Astrocyte of the spinal cord (primary cell): ENCODE data around the gene ANKH.
"Not testable (repeated sequence)": the region's sequence is repeated elsewhere in the genome, so short reads cannot be mapped to it uniquely, and the experiment has no call there.

Source experiments
- DNase-seq: peaks from one replicate; pipeline ENCODE4 v3.0.0; 2011; ENCODE audit warnings: low read depth, low spot score
- H3K4me3 ChIP-seq: 2 replicates; pipeline ENCODE4 v1.5.1; 2011; ENCODE audit warnings: low read depth, mild to moderate bottlenecking, low read length, moderate library complexity
- in situ Hi-C: cut with HindIII; loops from 2 replicates; pipeline ENCODE4 v1.10.0; 2017; ENCODE audit warnings: low sequenced_read_pairs
- TF ChIP-seq, protein P1 (sequence below): IDR thresholded peaks from 2 replicates; pipeline ENCODE4 v1.5.1; 2012; ENCODE audit warnings: low read depth, mild to moderate bottlenecking, low read length, inconsistent platforms

Gene ANKH

DNA sequence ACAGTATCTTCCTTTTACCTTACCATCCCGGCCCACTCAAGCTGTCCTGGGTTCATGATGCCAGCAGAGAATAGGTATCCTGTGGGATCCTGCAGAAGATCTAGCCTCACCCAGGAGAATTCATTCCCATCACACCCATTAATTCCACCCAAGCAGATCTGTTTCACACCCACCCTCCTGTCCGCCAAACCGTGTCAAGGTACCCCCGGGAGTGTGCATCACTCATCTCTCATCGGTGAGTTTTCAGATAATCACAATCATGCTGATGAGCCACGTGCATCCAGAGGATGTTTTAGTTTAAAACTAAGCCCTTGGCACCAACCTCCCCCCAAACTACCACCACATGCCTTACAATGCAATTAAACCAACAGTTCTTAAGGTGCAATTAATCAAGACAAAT, 18.8 kb downstream of the ANKH start:
- H3K4me3 ChIP-seq: no peak overlapping the region
- in situ Hi-C loops: no loop called here
- TF ChIP-seq, protein P1, sequence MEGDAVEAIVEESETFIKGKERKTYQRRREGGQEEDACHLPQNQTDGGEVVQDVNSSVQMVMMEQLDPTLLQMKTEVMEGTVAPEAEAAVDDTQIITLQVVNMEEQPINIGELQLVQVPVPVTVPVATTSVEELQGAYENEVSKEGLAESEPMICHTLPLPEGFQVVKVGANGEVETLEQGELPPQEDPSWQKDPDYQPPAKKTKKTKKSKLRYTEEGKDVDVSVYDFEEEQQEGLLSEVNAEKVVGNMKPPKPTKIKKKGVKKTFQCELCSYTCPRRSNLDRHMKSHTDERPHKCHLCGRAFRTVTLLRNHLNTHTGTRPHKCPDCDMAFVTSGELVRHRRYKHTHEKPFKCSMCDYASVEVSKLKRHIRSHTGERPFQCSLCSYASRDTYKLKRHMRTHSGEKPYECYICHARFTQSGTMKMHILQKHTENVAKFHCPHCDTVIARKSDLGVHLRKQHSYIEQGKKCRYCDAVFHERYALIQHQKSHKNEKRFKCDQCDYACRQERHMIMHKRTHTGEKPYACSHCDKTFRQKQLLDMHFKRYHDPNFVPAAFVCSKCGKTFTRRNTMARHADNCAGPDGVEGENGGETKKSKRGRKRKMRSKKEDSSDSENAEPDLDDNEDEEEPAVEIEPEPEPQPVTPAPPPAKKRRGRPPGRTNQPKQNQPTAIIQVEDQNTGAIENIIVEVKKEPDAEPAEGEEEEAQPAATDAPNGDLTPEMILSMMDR: no peak
- DNase-seq: no peak

DNA sequence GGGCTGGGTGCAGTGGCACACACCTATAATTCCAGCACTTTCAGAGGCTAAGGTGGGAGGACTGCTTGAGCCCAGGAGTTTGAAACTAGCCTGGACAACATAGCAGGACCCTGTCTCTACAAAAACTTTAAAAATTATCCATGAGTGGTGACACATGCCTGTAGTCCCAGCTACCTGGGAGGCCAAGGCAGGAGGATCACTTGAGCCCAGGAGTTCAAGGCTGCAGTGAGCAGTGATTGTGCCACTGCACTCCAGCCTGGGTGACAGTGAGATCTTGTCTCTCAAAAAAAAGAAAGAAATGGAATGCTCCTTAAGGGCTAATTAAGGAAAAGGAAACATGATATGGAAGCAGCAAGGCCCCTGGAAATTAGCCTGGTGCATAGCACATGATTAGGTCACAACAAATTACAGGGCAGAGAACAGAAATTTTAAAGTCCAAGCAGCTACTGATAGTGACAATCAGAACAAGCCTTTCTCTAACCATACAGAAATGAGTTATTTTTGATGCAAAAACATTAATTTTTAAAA, 19.5 kb downstream of the ANKH start:
- no peak overlapping the region for H3K4me3 ChIP-seq
- DNase-seq: no peak
- TF ChIP-seq, protein P1: no peak
- in situ Hi-C loops: no loop called here

DNA sequence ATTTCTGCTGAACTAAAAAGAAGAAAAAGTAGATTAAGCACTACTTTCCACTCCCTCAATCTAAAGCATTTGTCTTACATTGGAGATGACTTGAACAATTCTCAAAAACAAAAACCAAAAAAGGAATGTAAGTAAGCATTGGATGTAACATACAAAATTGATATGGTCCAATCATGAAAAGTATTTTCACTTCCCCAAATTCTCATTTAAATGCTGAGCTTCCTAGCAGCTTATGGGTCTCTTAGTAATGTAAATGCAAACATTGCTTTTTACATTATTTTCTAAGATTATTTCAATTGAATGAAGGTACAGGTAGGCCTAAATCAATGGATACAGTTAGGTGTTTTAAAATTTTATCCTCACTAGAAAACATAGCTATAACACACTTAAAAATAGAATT, 20.0 kb downstream of the ANKH start:
- TF ChIP-seq, protein P1: no peak
- DNase-seq: no peak
- H3K4me3 ChIP-seq: no peak overlapping the region
- in situ Hi-C loops: no loop called here

DNA sequence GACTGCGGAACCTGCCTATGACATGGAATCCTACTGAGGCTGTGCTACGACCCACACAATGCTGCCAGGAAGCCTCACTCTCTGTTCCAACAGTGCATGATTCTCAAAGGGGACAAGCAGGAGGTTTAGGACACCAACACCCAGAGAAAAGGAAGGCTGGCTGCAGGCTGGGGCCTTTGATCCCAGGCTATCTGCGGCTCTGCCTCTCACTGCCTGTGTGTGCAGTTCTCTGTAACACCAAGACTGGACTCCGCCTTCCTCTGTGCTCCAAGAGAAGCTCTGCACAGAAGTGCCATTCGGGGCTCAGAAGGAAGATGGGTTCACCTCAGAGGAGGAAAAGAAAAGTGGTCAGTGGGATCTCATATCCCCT, 20.5 kb downstream of the ANKH start:
- no peak for DNase-seq

DNA sequence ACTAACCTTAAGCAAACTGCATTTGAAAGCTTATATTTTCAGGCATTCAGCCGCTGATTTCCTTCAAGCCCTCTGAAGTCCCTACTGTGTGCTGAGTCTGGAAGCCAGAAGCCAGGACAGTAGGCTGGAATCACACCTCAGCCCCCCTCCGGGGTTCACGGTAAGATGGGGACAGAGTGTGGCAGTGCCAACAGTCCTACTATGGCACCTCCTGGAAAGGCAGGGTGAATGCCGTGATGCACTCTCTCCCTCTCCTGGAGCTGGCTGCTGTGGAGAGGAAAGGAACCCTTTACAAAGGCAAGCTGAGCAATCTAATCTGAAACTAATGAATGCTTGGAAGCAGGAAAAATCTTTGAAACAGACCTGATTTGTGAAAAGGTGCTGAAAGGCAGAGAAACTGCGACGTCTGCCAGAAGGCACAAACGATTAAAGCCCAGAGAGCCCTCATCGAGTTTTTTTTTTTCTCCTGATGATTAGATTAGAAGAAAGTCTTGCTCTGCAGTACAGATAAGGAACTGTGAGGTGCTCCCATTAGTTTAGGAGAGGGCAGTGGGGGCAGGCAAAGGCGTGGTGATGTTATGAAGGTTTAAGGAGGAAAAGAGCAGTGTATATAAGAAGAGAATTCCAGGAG, 21.0 kb downstream of the ANKH start:
- in situ Hi-C loops: no loop called here
- TF ChIP-seq, protein P1: no peak
- no peak overlapping the region for H3K4me3 ChIP-seq
- no peak for DNase-seq

More for the DNA sequence above, 20.5 kb downstream of the ANKH start:
- H3K4me3 ChIP-seq: no peak overlapping the region
- in situ Hi-C loops: no loop called here
- TF ChIP-seq, protein P1: no peak

DNA sequence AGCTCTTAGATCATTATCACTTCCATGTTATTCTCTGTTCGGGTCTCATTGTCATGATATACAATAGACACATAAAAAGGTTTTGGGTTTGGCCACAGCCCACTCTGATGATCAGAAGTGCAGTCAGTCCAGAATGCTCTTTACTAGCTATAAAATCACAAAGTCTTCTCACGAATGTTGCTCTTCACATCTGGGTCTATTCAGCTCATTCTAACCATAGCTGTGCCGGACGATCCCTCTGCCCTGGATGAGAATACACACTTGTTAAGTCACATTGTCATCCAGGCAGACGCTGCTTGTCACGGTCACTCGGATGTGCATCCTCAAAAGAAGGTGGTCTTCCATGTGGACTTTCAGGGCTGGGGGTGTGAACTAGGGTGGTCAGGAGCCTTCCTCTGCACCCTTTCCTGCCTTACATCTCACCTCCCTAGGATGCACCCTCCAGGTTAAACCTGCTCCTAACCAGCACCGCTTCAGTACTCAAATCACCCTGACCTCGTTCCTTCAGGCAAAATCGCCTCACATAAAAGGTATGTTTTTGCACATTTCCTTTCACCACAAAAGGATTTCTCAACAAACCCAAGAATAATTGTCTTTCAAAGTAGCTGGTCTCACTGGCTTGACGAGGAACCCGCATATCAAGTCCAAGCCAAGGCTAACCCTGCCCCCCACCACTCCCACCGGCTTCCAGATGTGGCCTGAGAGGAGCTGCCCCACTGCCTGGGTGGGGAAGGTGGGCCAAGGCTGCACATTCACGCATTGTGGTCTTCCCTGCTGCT, 21.9 kb downstream of the ANKH start:
- H3K4me3 ChIP-seq: no peak overlapping the region
- TF ChIP-seq, protein P1: no peak
- in situ Hi-C loops: no loop called here
- peak; percentile 51 for DNase-seq

DNA sequence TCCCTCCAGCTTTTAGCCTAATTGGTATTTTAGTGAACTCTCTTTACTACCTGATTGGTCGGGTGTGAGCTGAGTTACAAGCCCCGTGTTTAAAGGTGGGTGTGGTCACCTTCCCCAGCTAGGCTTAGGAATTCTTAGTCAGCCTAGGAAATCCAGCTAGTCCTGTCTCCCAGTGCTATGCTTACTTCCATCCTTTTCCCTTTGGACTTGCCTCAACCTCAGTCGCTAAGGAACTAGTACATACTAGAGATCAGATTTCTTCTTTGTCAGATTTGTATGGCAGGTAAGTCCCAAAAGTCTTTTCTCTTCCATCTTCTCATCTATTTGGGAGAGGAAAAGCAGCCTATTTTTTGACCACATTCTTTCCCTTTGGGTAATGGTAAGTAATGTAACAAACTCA, 22.6 kb downstream of the ANKH start:
- in situ Hi-C loops, DNase-seq, H3K4me3 ChIP-seq: not testable (repeated sequence)
